Stimulated activated CD8-positive, alpha-beta memory T cell treated with anti-CD3 and anti-CD28 coated beads, Interleukin-15, amount 100 ng/mL, for 48 hours (primary cell): Measurements from ENCODE around the gene PTPN14.
"Not testable (repeated sequence)": the region's sequence is repeated elsewhere in the genome, so short reads cannot be mapped to it uniquely, and the experiment has no call there.

Experiments used
- DNase-seq, 2 donors: peaks; one replicate each; pipeline ENCODE4 v3.0.0-alpha.2; 2020; ENCODE audit warnings: low read depth in 2 of 2

The PTPN14 gene

DNA sequence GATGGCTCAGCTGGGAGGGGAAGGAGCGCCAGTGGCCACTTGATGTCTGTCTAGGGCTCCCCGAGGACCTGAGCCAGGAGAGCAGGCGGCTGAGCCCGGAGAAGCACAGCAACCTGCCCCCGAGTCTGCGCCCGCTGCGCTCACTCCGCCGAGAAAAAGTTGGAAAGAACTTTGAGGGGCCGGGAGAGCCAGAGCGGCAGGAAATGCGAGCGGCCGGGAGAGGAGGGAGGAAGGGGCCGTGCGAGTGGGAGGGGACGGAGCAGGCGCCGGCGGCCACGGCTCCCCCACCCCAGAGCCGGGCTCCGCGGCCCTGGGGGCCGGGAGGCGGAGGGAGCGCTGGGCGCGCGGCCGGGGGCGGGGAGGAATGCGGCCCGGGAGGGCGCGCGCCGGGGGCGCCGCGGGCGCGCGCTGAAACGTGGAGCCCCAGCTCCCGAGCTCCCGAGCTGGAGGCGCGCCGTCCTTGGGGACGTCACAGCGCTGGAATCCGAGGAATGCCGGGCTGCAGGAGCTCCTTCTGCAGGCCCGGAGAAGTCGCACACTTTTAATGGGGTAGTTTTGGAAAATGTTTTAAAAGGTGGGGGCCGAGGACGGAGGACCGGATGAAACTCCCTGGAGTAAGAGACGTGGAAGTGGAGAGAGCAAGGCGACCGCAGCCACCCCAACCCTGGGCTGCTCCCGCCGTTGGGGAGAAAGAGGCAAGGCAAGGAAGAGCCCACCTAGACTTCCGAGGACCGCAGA is at the start of gene PTPN14:
Gene PTPN14, minus strand, starts transcription at position 167 of the 738 bp plus-strand sequence. CDS start 86,799 bp downstream, outside the sequence.
- no peak for DNase-seq

DNA sequence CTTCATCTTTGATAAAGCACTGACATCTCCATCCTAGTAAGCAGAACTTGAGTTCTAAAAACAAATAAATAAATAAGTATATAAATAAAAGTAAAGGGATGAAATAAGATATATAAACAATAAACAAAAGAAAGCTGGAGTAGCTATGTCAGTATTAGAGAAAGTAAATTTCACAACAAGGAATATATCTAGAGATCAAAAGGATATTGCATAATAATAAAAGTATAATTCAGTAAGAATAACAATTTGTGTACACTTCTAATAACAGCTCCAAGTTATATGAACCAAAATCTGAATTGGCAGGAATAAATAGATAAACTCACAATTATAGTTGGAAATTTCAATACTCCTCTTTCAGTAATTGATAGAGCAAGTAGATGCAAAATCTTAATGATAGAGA is 41.8 kb upstream of the PTPN14 start:
- DNase-seq = no peak

DNA sequence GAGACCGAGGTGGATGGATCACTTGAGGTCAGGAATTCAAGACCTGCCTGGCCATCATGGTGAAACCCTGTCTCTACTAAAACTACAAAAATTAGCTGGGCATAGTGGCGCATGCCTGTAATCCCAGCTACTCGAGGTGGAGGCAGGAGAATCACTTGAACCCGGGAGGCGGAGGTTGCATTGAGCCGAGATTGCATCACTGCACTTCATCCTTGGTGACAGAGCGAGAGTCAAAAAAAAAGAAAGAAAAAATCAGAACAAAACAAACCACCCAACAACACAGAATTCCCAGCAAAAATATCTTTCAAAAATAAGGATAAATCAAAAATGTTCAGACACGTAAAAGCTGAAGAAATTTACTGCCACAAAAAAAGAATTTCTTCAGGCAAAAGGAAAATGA is 40.5 kb upstream of the PTPN14 start:
- DNase-seq = not testable (repeated sequence)

DNA sequence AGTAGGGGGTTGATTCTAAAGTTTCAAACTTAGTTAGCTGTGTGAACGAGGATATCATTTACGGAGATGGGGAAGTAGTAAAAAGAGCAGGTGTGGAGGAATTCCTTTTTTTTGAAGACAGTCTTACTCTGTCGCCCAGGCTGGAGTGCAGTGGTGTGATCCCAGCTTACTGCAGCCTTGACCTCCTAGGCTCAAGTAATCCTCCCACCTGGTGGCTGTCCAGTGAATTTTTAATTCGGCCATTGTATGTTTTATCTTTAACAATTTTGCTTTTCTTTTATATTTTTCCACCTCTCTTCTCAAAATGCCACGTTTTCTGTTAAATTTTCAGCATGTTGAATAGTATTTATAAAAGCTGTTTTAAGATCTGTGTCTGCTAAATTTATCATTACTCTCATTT is 39.3 kb upstream of the PTPN14 start:
- no peak for DNase-seq

DNA sequence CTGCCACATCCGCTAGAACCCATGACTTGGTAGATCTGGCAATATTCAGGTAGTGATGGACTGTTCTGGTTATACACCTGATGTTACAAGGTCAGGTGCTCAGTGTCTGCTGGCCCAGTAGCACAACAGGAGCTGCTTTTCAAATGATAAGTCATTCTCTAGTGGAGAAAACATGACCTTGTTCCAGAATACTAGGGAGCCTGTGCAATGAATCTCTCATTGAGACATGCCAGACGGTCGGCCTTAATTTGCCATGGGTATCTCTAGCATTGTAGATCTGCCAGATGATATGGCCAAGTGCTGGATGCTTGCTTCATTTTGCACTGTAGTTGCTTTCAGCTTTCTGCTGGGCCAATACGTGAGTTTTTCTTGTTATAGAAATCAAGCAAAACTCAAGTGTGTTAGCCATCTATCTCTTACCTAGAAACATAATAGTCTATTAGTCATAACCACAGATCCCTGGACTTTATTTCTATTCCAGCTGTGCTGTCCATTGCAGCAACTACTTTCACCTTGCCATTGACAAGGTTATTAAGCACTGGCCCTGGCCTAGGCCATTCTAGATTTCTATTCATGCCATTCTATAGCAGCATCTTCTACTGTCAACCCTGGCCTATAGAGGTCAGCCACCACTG is 37.7 kb upstream of the PTPN14 start:
- no peak for DNase-seq

DNA sequence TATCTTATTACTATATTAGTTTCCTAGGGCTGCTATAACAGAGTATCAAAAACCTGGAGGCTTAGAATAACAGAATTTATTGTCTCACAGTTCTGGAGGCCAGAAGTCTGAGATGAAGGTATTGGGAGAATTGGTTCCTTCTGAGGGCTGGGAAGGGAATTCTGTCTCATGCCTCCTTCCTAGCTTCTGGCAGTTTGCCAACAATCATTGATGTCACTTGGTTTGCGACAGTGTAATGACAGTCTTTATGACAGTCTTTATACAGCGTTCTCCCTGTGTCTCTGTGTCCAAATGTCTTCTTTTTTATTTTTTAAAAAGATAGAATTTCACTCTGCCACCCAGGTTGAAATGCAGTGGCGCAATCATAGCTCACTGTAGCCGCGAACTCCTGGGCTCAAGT is 35.8 kb upstream of the PTPN14 start:
- no peak for DNase-seq

DNA sequence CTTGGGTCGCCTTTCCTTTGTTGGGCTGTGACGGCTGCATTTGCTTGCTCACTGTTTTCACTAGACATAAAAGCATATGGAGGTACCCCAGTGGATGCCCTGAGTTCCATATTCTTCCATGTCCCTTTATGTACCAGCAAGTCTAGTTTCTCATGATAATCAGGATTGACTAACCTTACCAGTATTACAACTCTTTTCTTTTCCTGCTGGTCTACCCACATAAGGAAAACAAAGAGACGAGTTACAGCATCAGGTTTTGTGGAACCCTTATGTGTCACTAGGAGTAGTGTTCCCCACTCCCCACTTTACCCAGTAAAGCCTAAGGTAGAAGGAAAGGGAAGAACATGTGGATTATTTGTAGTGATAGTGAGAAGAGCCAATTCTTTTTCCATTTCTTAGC is 35.2 kb upstream of the PTPN14 start:
- no peak for DNase-seq

DNA sequence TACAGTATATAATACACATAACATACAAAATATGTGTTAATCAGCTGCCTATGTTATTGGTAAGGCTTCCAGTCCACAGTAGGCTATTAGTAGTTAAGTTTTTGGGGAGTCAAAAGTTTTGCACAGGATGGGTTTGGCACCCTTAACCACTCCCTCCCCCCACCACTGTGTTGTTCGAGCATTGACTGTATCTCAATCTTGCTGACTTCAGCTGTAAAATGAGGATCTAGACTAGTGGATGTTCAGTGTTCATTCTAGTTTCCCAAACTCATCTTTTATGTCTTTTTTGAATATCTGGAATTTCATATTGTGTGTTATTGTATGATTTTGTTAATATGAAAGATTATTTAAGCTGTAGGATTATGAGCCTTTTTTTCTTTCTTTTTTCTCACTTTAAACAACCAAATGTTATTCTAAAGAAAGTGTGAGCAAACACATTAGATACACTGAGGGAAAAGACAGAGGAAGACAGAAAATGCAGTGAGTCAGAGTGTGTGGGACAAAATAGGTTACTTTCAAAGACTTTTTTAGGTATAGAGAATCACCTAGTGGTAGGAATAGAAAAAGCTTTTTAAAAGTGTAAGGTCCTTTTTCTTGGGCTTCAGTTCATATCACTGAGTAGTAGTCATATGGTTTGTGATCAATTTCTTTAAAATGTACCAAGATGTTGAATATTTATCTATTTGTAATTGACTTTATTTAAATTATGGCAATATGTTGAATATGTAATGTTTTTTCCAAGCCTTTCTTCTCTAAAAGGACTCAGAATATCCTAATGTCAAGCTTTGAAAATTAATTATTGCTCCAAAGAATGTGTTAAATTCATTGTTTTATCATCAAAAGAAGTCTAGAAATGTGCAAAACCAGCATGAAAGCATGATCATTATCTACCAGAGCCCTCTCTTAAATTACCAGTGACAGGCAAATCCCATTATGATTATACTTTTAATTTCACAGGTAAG is 33.7 kb upstream of the PTPN14 start:
- no peak for DNase-seq

DNA sequence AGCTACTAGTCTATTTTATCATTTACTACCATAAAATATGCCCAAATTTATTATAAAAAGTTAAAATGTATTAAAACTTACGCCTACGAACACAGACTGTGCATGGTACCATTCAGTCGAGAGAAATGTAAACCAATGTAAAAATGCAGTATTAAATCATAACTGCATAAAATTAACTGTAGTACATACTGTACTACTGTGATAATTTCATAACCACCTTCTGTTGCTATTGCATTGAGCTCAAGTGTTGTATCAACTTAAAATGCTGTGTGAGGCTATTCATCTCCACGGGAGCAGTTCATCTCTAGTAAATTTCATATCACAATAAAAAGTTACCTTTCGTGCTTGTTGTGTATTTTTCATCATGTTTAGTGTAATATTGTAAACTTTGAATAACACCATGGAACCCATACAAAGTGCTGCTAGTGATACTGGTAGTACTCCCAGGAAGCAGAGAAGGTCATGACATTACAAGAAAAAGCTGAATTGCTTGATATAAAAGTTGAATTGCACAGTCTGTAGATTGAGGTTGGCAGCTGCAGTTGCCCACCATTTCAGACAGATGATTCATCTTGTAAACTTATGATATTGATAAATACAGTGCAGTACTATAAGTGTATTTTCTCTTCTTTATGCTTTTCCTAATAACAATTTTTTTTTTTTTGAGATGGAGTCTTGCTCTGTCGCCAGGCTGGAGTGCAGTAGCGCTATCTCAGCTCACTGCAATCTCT is 32.6 kb upstream of the PTPN14 start:
- no peak for DNase-seq

DNA sequence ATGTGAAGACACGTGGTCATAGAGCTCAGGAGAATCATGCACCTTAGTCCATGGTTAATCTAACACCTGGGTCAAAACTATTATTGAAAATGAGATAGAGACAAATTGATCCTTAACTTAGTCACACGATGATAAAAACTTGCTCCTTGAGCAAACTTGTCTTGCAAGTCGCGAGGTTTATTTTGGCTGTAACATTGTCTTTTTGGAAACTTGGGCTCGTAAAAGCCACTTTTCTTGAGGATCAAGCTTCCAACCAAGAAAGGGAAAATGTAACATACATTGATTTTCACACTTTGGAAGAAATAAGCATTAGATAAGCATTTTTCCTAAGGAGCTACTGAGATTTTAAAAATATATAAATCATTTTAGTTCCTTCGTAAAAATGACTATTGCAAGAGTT is 31.7 kb upstream of the PTPN14 start:
- no peak for DNase-seq

DNA sequence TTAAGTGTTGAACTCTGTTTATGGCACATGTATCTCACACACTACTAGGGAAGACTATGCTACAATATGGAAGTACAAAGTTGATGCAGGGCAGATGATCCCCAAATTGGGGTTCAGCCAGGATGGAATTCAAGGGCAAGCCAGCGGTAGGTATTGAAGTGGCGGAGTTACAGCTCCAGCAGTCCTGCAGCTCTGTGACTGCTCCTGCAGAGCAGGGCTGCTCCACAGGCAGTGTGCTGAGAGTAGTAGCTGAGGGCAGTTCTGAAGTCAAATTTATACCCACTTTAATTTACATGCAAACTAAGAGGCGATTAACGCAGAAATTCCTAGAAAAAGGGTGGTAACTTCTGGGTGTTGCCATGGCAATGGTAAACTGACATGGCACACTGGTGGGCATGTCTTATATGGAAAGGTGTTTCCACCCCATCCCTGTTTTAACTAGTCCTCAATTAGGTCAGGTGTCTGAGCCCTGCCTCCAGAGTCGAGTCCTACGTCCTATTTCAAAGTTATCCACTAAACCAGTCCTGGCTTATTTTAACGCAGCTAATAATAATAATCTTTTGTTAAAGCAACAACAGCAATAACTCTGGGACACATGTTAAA is 31.0 kb upstream of the PTPN14 start:
- no peak for DNase-seq

DNA sequence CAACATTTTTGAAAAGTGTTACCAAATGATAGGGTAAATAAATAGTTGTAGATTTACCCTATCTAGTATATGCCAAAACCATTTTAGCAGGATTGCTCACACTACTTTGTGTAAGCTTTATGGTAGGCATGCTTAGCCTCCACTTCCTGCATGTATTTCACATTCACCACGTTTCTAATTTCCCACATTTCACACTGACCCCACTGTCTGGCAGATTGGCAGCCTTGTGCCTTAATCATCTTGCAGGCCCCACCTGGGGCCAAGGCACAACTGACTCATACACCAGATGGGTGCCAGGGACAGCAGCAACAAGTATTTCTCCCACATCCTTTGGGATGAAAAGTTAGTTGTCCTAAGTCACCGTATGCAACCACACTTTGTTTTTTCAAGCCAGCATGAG is 30.4 kb upstream of the PTPN14 start:
- no peak for DNase-seq

DNA sequence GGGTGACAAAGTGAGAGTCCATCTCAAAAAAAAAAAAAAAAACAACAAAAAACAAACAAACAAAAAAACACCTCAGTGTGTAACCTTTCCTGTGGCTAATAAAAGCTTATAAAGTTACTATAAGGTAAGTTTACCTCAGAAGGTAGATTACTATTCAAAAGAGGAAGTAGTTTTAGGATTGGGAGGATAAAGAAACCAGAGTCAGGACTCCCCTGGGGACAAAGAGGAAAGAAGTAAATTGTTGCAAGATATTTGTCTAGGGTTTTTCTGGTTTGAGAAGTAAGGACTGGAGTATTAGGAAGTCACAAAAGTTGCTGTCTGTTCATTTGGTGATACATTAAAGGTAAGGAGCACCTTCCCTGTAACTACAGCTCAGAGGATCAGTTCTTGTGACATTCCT is 27.8 kb upstream of the PTPN14 start:
- DNase-seq = no peak

DNA sequence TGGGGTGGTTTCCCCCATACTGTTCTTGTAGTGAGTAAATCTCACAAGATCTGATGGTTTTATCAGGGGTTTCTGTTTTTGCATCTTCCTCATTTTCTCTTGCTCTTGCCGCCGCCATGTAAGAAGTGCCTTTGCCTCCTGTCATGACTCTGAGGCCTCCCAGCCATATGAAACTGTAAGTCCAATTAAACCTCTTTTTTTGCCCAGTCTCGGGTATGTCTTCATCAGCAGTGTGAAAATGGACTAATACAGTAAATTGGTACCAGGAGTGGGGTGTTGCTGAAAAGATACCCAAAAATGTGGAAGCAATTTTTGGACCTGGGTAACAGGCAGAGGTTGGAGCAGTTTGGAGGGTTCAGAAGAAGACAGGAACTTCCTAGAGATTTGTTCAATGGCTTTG is 24.7 kb upstream of the PTPN14 start:
- not testable (repeated sequence) for DNase-seq

DNA sequence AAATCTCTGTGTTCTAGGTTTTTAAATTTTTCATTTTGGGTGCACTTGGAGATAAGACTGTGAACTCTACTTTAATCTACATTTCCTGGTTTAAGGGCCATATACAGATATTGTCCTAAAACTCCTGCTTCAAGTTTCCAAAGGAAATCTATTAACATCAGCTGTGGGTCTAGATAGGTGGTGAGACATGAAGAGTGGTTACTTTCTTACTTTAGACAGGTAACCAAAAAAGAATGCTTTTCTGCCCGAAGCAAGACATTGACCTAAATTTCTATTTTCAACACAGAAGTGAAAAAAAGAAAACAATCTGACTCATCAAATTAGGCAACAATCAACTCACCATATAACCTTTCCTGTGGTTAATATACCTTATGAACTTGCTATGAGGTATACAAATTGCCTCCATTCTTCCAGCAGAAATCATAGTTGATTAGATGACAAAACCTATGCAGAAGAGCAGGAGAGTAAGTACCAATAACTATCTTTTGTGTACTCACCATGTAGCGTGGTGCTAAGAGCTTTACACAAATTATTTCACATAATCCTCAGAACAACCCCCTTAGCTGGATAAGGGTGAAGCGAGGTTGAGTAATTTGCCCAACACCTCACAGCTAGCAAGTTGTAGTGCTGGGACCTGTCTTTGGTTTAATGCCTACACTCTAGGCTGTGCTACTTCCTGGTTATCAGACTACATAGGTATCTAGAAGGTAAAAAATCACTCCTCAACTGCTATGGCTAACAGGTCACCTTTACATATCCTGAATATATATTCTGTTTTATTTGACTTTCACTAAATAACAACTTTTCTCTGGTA is 23.4 kb upstream of the PTPN14 start:
- DNase-seq = no peak

DNA sequence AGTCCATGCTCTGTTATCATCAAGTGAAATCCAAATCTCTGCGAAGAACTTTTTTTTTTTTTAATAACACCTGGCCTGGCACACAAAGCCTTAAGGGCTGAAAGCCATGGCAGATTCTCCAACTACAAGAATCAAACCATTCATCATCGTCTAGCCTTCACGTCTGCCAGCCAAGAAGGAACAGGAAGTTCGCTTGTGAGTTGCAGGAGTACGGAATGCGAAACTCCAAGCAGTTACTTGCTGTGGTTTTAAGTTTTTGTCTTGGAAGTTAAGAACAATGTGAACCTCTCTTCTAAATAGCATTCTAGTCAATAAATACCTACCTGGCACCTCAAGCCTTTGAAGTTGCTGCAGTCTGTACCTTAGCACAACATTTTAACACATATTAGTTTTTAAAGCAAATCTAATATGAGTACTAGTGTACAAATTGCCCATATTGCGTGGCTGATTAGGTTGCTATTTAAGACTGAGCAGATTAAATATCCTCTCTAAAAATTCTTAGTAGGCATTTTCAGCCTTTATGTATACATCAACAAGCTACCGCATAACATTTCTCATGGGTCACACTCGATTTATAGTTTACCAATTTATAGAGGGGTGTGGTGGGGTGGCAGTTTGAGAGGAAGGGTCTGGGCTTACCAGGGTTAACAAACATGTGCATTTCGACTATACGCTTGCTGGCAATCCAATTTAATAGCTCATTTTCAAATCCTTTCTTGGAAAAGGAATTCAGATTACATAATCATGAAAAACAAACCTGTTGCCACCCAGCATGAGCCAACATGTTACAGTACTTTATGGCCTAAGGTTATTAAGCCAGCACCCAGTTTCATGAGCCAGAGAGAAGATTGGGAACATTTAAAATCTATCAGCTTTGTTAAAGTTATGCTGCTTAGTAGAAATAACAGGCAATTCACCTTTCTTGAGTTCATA is 22.2 kb upstream of the PTPN14 start:
- no peak for DNase-seq

DNA sequence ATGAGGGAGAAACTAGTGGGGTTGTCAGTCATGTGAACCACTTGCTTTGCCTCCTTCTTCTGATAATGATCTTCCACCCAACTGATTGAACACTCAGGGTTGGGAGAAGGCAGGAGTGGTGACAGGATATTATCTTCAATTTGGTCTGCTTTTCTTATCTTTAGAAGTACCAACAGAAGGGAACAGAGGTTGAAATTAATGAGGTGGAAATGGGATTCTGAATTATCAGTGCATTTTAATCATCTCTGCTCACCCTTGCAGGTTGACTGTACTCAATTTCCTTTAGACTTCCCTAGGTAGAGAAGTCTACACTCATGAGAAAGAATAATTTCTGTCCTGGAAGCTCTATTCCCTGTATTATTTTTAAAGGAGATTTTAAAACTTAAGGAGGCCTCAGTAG is 19.9 kb upstream of the PTPN14 start:
- no peak for DNase-seq

DNA sequence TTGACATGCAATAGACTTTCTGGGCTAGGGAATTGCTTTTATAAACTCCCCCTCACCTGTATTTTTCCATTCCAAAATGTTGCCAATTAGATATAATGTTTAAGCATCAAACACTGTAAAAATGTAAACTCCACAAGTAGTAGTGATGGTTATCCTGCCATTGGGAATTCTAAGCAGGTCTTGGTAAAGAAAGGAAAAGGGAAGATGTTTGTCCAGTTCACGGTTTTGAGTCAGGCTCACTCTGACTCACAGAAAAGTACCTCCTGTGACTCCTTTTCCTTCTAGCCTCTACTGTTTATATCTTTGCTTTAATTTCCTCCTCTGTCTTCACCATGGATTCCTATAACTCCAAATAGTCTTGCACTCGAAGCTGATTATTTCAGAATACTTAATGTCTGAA is 19.0 kb upstream of the PTPN14 start:
- no peak for DNase-seq

DNA sequence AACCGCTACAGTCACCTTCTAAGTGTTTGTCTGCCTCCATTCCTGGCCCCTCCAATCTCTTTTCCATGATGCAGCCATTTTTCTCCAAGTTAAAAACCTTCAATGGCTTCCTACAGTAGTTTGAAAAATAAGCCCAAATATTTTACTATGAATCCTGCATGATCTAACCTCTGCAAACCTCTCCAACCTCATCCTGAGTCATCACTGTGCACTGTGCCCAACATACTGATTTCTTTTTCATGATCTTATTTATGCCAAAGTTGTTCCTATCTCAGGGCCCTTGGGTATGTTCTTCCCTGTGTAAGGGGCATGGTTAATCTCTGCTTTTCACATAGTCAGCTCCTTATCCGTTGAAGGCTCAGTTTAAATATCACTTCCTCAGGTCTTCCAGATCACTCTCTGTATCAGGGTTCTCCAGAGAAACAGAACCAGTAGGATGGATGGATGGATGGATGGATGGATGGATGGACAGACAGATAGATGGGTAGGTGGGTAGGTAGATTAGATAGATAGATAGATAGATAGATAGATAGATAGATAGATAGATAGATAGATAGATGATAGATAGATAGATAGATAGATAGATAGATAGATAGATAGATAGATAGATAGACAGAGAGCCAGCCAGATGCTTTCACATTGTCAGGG is 18.1 kb upstream of the PTPN14 start:
- no peak for DNase-seq
